GM19328 (cell line): ENCODE measurements around the gene NUP214.
"Not testable (repeated sequence)": the region's sequence is repeated elsewhere in the genome, so short reads cannot be mapped to it uniquely, and the experiment has no call there.

Source experiments
- ATAC-seq: cut with Tn5 transposase; IDR thresholded peaks from one replicate; pipeline ENCODE4 v1.9.1; 2021; ENCODE audit warnings: mild to moderate bottlenecking, moderate library complexity; ENCODE audit not compliant: unreplicated experiment

The NUP214 gene

GRCh38 chr9:131158673-131159072 lies 33.3 kb downstream of the NUP214 start:
- ATAC-seq = not testable (repeated sequence)

- ATAC-seq = no peak
Observed at GRCh38 chr9:131160416-131161112, 35.2 kb downstream of the NUP214 start.

- no peak for ATAC-seq
Observed at GRCh38 chr9:131161585-131161984, 36.2 kb downstream of the NUP214 start.

GRCh38 chr9:131162886-131163285 lies 37.5 kb downstream of the NUP214 start:
- no peak for ATAC-seq

- no peak for ATAC-seq
Observed at GRCh38 chr9:131165523-131165922, 40.1 kb downstream of the NUP214 start.

- ATAC-seq = no peak
Observed at GRCh38 chr9:131167146-131167692, 41.8 kb downstream of the NUP214 start.

- no peak for ATAC-seq
Observed at GRCh38 chr9:131167936-131168335, 42.5 kb downstream of the NUP214 start.

- no peak for ATAC-seq
Observed at GRCh38 chr9:131169563-131170240, 44.3 kb downstream of the NUP214 start.

GRCh38 chr9:131173995-131174394 lies 48.6 kb downstream of the NUP214 start:
- no peak for ATAC-seq

- ATAC-seq = no peak
Observed at GRCh38 chr9:131174681-131175239, 49.4 kb downstream of the NUP214 start.

- no peak for ATAC-seq
Observed at GRCh38 chr9:131177898-131178297, 52.5 kb downstream of the NUP214 start.

GRCh38 chr9:131178382-131178781 lies 53.0 kb downstream of the NUP214 start:
- no peak for ATAC-seq

- no peak for ATAC-seq
Observed at GRCh38 chr9:131178926-131179325, 53.5 kb downstream of the NUP214 start.

GRCh38 chr9:131179561-131180219 lies 54.3 kb downstream of the NUP214 start:
- ATAC-seq = no peak

GRCh38 chr9:131180454-131180853 lies 55.1 kb downstream of the NUP214 start:
- ATAC-seq = no peak

- no peak for ATAC-seq
Observed at GRCh38 chr9:131181091-131181681, 55.8 kb downstream of the NUP214 start.

GRCh38 chr9:131185924-131186323 lies 60.5 kb downstream of the NUP214 start:
- no peak for ATAC-seq

- ATAC-seq = no peak
Observed at GRCh38 chr9:131186622-131187021, 61.2 kb downstream of the NUP214 start.

GRCh38 chr9:131187957-131188356 lies 62.6 kb downstream of the NUP214 start:
- no peak for ATAC-seq

GRCh38 chr9:131188976-131189375 lies 63.6 kb downstream of the NUP214 start:
- no peak for ATAC-seq

- ATAC-seq = no peak
Observed at GRCh38 chr9:131190191-131190590, 64.8 kb downstream of the NUP214 start.
